Endodermal cell (in vitro differentiated cells): ENCODE data around the gene MIA. TPM values are rescaled to one million over a fixed set of nuclear protein-coding genes. Genes with fewer than 3 reads are reported as not detected.

Experiments used
- DNase-seq: peaks from one replicate; pipeline ENCODE4 v3.0.0-alpha.2; 2017
- H3K27ac ChIP-seq: 2 replicates; pipeline ENCODE4 v1.5.1; 2013; ENCODE audit warnings: mild to moderate bottlenecking, low read depth, low read length, moderate library complexity
- H3K27me3 ChIP-seq: 2 replicates; pipeline ENCODE4 v1.6.1; 2013; ENCODE audit warnings: mild to moderate bottlenecking, low read length, moderate library complexity; ENCODE audit not compliant: insufficient read depth, control insufficient read depth, poor library complexity, severe bottlenecking
- H3K36me3 ChIP-seq: 2 replicates; pipeline ENCODE4 v1.7.0; 2013; ENCODE audit warnings: mild to moderate bottlenecking, low read length, moderate library complexity; ENCODE audit not compliant: control insufficient read depth, insufficient read depth
- H3K4me1 ChIP-seq: one replicate; pipeline ENCODE4 v1.7.0; 2013; ENCODE audit warnings: low read length; ENCODE audit not compliant: control insufficient read depth, insufficient read depth
- H3K4me3 ChIP-seq: 2 replicates; pipeline ENCODE4 v1.5.1; 2013; ENCODE audit warnings: mild to moderate bottlenecking, low read length, moderate library complexity
- H3K9ac ChIP-seq: 2 replicates; pipeline ENCODE4 v1.6.1; 2013; ENCODE audit warnings: mild to moderate bottlenecking, low read length, moderate library complexity; ENCODE audit not compliant: poor library complexity, severe bottlenecking; ENCODE audit errors: extremely low read depth
- H3K9me3 ChIP-seq: 2 replicates; pipeline ENCODE4 v1.6.1; 2013; ENCODE audit warnings: mild to moderate bottlenecking, low read length, moderate library complexity; ENCODE audit not compliant: control insufficient read depth
- H3K27ac Mint-ChIP-seq: 2 replicates; pipeline ENCODE4 v1.8.0; 2020; ENCODE audit warnings: mixed read lengths
- H3K27me3 Mint-ChIP-seq: 2 replicates; pipeline ENCODE4 v1.8.0; 2021; ENCODE audit warnings: mild to moderate bottlenecking, mixed read lengths; ENCODE audit not compliant: insufficient read depth
- H3K36me3 Mint-ChIP-seq: 2 replicates; pipeline ENCODE4 v1.8.0; 2020; ENCODE audit warnings: low read depth, mixed read lengths
- H3K4me1 Mint-ChIP-seq: 2 replicates; pipeline ENCODE4 v1.8.0; 2020; ENCODE audit warnings: mixed read lengths
- H3K4me3 Mint-ChIP-seq: 2 replicates; pipeline ENCODE4 v1.8.0; 2020; ENCODE audit warnings: mild to moderate bottlenecking, moderate library complexity, mixed read lengths
- H3K9me3 Mint-ChIP-seq: 2 replicates; pipeline ENCODE4 v1.8.0; 2020; ENCODE audit warnings: mild to moderate bottlenecking, mixed read lengths
- CTCF ChIP-seq: fragments of 200-600 bp; sonication (generic); conservative IDR thresholded peaks from 2 replicates; pipeline ENCODE4 v1.5.0; 2021; ENCODE audit warnings: antibody characterized with exemption, mild to moderate bottlenecking
- WGBS, 2 experiments: methylation state at CpG; one replicate each; pipeline versions ENCODE4 v1.1.5 to v1.1.7; 2013; ENCODE audit warnings: missing lambda C conversion rate in 2 of 2, mixed read lengths in 1 of 2; ENCODE audit not compliant: insufficient coverage in 1 of 2, insufficient read length in 1 of 2; 5-methylcytosine and 5-hydroxymethylcytosine counted together
- total RNA-seq, 2 donors: library from RNA; stranded (reverse); fragmentation: NEBNext Ultra II Directional in 1 of 2; extraction: Animal tissue kit (Norgen Biotek cat#: 25700) in 1 of 2; gene quantifications; 2 replicates in 1 of 2; 3 replicates in 1 of 2; pipeline ENCODE4 v1.2.1, GENCODE V29; 2021

The MIA gene
- total RNA-seq, 2 donors from 2014 or later, result not detected

- Mint-ChIP-seq H3K36me3 (peaks cover 49% of the 10 kb centered on the region), H3K4me3 (peak overlapping the region; percentile 28), H3K4me1 (peaks cover 63% of the 10 kb centered on the region), H3K9me3 (no peaks in the 10 kb centered on the region), H3K27me3 (no peaks in the 10 kb centered on the region), H3K27ac (peak overlapping the region; percentile 58)
- Histone ChIP-seq H3K27me3 (no peaks in the 10 kb centered on the region), H3K27ac (no peak overlapping the region), H3K4me3 (no peak overlapping the region), H3K9me3 (no peaks in the 10 kb centered on the region), H3K4me1 (peaks cover 29% of the 10 kb centered on the region), H3K9ac (no peak overlapping the region), H3K36me3 (peaks cover 77% of the 10 kb centered on the region)
- WGBS, 2 experiments, result 76 to 100% methylated on average over 4 to 9 of the region's 9 CpGs
- no peak for TF ChIP-seq CTCF
- no peak for DNase-seq
These were observed 28.0 kb downstream of the MIA start for GRCh38 chr19:40803170-40803856.

GRCh38 chr19:40803857-40804782 is 28.8 kb downstream of the MIA start:
- Histone ChIP-seq H3K36me3 (peaks cover 85% of the 10 kb centered on the region), H3K27ac (no peak overlapping the region), H3K4me3 (no peak overlapping the region), H3K9ac (no peak overlapping the region), H3K4me1 (peaks cover 29% of the 10 kb centered on the region), H3K27me3 (no peaks in the 10 kb centered on the region), H3K9me3 (no peaks in the 10 kb centered on the region)
- Mint-ChIP-seq H3K27me3 (no peaks in the 10 kb centered on the region), H3K4me1 (peaks cover 63% of the 10 kb centered on the region), H3K9me3 (no peaks in the 10 kb centered on the region), H3K27ac (peak overlapping the region; percentile 57), H3K36me3 (peaks cover 54% of the 10 kb centered on the region), H3K4me3 (no peak overlapping the region)
- DNase-seq, result peak; percentile 66
- WGBS, 2 experiments, result 92 to 96% methylated on average over 4 to 6 of the region's 6 CpGs
- no peak for TF ChIP-seq CTCF

GRCh38 chr19:40804783-40805242 is 29.5 kb downstream of the MIA start:
- H3K27ac ChIP-seq, result no peak overlapping the region
- H3K27me3 ChIP-seq, result no peaks in the 10 kb centered on the region
- H3K4me1 ChIP-seq, result peaks cover 29% of the 10 kb centered on the region
- Mint-ChIP-seq H3K27me3 (no peaks in the 10 kb centered on the region), H3K36me3 (peaks cover 54% of the 10 kb centered on the region), H3K27ac (peak overlapping the region; percentile 74), H3K9me3 (no peaks in the 10 kb centered on the region), H3K4me3 (no peak overlapping the region), H3K4me1 (peaks cover 62% of the 10 kb centered on the region)
- H3K4me3 ChIP-seq, result no peak overlapping the region
- peaks cover 92% of the 10 kb centered on the region for H3K36me3 ChIP-seq
- H3K9me3 ChIP-seq, result no peaks in the 10 kb centered on the region
- 91 to 96% methylated on average over 7 of the region's 7 CpGs for WGBS, 2 experiments
- no peak overlapping the region for H3K9ac ChIP-seq
- no peak for DNase-seq
- TF ChIP-seq CTCF, result peak; percentile 33
